HS-27A (cell line): ENCODE results near the gene RNF31.
A peak's percentile ranks its signal among the peaks of the same experiment; 100 is the strongest.

ENCODE experiments used
- DNase-seq: peaks from one replicate; pipeline ENCODE4 v3.0.0-alpha.2; 2012; ENCODE audit warnings: low read depth, missing footprints

The RNF31 gene

GRCh38 chr14:24159777-24160498 lies 12.6 kb downstream of the RNF31 start:
- DNase-seq: no peak

DNA sequence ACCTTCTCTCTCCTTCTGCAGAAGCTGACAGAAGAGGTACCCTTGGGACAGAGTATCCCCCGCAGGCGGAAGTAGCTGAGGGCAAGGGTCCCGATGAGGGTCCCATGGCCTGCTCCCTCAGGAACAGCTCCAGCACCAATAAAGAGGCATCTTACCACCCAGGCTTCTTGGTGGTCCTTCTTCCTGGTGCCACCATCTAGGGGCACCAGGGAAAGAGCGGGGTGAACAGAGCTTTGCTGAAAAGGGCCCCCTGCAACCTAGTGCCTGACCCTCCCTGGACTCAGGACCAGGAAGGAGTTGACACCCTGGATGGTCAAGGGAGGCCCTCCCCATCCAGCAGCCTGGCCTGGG lies 13.2 kb downstream of the RNF31 start:
- no peak for DNase-seq

DNA sequence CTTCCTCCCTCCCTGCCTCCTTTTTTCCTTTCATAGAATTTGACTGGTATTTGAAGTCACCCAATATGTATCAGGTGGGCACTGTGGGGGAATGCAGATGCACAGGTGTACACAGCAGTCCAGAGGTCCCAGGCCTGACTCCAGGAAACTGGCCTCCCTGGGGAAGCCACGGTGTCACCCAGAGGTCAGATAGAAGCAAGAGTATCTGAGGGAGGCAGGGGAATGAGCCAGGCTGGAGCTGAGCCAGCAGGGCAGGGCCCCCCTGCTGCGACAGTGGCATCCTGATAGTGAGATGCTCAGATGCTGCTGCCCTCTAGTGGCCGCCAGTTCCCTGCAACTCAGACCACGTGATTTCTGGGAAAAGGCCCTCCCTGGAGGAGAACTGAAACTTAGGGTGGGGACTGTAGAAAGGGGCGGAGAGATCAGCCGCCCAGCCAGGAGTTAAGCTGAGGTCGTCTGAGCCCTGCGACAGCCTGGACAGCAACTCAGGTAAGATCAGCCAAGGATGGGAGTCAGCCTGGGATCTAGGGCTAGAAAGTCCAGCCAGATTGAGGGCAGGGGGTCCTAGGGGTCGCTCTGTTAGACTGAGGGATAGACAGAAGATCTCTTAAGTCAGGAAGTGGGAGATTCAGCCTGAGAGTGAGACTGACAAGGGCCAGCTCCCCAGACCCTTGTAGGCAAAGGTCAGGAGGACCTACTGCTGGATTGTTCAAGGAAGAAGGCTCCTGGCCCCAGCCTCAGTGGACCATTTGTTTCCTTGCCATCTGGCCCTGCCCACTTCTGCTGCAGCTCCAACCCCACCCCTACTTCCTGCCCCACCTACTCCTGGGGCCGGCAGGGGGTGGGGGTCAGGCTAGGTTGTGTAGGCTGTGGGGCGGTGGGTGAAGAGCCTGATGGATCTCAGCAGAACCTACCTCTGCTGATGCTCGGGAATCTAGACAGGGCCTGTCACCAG lies 13.8 kb downstream of the RNF31 start, which contains the start of gene IRF9:
IRF9 (plus strand) TSS at position 416 of the 955 bp plus-strand sequence. CDS start 880 bp downstream, outside the sequence.
- DNase-seq: peak; percentile 93

- DNase-seq: no peak
These were observed 14.8 kb downstream of the RNF31 start for GRCh38 chr14:24162093-24162492.

DNA sequence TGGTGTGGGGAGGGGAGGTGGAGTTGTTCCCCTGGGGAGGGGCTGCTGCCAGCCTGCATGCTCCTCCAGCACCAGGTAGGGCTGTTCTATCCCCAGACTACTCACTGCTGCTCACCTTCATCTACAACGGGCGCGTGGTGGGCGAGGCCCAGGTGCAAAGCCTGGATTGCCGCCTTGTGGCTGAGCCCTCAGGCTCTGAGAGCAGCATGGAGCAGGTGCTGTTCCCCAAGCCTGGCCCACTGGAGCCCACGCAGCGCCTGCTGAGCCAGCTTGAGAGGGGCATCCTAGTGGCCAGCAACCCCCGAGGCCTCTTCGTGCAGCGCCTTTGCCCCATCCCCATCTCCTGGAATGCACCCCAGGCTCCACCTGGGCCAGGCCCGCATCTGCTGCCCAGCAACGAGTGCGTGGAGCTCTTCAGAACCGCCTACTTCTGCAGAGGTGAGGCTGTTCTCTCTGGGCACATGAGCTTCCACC lies 17.3 kb downstream of the RNF31 start:
- no peak for DNase-seq

DNA sequence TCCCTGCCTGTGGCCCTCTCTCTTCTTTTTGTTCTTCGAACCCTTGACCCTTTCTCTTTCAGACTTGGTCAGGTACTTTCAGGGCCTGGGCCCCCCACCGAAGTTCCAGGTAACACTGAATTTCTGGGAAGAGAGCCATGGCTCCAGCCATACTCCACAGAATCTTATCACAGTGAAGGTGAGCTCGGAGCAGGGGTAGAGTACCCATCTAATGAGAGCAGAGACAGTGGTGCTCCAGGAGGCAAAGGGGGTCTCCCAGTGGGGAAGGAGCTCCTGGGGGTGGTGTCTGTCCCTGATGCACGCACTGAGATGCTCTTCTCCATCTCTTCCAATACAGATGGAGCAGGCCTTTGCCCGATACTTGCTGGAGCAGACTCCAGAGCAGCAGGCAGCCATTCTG lies 18.5 kb downstream of the RNF31 start:
- DNase-seq: no peak

DNA sequence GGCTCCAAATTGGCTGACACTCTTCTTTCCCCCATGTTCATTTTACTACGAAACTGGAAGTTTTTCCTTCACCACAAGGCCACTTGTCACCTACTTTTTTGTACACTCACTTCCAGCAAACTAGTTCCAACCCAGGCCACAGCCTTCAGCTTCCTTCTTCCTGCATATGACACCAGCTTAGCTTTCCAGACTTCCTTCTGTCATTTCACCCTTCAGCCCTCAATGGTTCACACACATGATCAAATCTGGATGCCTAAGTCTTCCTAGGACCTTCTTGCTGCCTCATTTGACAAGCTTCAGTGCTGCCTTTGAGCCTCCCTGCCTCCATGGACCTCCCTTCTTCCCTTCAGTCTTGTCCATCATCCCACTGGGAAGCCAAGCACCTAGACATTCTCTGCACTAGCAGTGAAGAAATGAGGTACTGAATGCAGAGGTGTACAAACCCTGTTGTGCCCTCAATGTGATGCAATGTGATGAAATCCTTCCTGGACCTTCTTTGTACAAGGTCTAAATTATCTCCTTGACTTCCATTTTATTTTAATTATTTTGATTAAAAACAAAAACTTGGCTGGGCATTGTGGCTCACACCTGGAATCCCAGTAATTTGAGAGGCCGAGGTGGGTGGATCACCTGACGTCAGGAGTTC lies 20.3 kb downstream of the RNF31 start:
- DNase-seq: no peak

DNA sequence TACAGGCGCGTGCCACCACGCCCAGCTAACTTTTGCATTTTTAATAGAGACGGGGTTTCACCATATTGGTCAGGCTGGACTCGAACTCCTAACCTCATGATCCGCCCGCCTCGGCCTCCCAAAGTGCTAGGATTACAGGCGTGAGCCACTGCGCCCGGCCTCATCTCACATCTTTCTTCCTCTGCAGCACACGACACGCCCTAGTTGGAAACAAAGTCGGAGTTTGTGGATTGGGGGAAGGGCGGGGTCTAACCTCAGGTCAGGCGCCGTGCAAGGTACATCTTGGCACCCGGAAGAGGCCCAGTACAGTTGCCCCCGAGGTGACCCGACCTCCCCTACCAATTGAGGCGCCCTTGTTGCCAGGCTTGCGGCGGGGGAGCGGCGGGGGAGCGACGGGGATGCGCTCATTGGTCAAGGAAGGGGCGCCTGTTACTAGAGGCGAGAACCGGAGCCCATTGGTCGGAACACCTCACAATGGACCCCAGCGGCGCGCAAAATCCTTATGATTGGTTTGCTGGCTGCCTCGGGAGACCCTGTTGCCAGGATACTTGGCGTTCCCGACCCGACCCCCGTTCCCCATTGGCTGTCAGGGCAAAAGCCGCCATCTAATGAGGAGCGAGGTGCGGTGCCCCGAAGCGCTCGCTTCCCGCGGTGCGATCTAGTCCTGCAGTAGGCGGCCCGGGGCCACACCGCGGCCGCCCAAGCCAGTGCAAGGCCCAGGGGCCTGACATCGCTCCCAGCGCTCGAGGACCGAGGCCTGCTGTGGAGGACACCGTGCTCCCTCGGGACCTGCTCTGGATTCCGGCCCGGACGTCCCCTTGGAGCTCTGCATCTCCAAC lies 24.3 kb downstream of the RNF31 start, which contains the start of gene REC8:
REC8 (plus strand) TSS at position 659 of the 839 bp plus-strand sequence. CDS start 473 bp downstream, outside the sequence.
- no peak for DNase-seq

DNA sequence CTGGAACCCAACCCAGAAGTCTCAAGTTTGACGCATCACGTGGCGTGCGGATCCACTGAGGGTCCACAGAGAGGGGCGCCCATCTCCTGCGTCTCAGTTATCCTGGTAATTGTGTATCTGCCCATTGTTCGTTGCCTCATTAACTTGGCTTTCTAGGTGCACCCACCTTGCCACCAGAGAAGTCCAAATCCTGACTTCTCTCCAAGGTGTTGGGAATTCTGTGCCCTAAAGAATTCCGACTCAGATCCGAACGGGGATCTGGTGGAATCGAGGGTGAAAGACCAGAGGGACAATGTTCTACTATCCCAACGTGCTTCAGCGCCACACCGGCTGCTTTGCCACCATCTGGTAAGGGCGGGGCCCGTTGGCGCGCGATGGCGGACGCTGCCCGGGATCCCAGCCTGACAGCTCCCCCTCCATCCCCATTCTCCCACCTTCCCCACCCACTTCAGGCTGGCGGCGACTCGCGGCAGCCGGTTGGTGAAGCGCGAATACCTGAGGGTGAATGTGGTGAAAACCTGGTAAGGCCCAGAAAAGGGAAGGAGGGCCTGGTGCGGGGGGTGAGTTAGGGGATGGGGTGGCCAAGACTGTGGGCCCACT lies 25.1 kb downstream of the RNF31 start:
- DNase-seq: no peak

GRCh38 chr14:24172871-24173281 lies 25.6 kb downstream of the RNF31 start:
- no peak for DNase-seq

DNA sequence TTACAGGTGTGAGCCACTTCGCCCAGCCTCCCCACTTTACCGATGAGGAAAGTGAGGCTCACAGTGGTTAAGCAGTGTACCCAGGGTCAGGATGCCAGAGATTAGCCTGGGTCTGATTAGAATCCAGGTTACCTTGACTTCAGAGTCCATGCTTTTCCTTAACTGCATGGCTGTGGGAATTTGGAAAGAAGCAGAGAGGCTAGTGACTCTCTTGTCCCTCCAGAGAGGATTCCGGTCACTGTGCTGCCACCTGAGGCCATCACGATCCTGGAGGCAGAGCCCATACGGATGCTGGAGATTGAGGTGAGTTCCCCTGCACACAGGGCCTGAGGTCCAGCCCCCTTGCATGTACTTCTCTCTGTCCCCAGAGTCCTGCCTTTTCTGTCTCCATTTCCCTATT lies 29.3 kb downstream of the RNF31 start:
- no peak for DNase-seq

DNA sequence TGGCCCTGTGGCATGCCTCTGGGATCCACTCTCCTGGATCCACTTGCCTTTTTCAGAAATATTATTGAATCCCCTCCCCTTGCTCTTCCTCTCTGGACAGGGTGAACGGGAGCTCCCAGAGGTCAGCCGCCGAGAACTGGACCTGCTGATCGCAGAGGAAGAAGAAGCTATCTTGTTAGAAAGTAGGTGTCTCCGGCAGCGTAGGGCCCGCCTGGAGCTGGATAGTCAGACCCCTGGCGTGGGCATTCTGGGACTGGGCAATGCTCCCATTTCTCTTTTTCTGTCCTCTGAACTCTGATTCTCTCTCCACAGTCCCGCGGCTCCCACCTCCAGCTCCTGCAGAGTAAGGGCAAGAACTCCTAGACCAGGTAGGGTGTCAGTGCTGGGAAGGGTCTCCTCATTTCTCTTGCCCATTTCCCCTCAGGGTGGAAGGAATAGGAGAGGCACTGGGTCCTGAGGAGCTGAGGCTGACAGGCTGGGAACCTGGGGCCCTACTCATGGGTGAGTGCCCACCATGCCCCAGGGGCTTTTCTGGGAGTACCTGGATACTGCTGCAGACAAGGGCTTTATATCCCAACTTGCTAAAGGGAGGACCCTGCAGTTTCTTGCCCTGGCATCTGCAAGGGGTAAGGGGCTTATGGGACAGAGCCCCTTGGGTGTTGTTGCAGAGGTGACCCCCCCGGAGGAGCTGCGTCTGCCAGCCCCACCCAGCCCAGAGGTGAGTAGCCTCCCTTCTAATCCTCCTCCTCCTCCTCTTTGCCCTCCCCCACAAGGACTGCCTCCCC lies 29.9 kb downstream of the RNF31 start:
- no peak for DNase-seq

DNA sequence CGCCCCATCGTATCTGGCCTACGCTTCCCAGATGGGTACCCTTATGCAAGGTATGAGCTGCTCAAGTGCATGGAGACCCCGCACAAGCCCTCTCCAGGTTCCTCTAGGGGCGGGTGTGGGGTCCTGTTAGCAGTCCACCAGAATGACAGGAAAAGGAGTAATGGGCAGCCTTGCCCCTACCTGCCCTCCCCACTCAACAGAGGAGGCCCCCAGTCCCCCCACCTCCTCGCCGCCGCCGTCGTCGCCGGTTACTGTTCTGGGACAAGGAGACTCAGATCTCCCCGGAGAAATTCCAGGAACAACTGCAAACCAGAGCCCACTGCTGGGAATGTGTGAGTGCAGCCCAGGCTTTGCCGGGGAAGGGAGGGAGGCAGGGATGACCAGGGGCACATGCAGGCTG lies 30.6 kb downstream of the RNF31 start:
- no peak for DNase-seq

DNA sequence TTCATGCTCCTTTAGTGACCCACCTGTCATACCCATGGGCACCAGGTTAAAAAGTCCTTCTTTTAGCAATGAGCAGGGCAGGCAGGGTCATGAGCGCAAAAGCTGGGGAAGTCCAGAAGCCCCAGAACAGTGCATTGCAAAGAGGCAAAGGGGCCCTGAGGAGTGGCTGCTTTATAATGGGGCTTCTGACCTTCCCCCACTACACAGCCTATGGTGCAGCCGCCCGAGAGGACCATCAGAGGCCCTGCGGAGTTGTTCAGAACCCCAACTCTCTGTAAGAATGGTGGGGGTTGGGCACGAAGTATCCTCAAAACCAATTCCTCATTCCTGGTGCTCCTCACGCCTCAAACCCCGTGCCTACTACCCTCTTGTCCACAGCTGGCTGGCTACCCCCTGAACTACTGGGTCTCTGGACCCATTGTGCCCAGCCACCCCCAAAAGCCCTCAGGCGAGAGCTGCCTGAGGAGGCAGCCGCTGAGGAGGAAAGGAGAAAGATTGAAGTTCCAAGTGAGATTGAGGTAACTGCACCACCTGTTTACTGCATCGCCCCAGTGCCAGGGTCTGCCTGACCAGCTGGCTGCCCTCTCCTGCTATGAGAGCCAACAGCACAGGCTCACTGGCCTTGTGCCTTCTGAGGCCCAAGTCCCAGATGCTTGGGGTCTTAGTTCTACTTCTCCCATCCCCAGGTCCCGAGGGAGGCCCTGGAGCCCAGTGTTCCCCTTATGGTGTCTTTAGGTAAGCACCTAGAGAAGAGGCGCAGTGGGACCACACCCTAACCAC lies 31.3 kb downstream of the RNF31 start:
- no peak for DNase-seq

GRCh38 chr14:24179294-24179960 lies 32.1 kb downstream of the RNF31 start:
- no peak for DNase-seq

DNA sequence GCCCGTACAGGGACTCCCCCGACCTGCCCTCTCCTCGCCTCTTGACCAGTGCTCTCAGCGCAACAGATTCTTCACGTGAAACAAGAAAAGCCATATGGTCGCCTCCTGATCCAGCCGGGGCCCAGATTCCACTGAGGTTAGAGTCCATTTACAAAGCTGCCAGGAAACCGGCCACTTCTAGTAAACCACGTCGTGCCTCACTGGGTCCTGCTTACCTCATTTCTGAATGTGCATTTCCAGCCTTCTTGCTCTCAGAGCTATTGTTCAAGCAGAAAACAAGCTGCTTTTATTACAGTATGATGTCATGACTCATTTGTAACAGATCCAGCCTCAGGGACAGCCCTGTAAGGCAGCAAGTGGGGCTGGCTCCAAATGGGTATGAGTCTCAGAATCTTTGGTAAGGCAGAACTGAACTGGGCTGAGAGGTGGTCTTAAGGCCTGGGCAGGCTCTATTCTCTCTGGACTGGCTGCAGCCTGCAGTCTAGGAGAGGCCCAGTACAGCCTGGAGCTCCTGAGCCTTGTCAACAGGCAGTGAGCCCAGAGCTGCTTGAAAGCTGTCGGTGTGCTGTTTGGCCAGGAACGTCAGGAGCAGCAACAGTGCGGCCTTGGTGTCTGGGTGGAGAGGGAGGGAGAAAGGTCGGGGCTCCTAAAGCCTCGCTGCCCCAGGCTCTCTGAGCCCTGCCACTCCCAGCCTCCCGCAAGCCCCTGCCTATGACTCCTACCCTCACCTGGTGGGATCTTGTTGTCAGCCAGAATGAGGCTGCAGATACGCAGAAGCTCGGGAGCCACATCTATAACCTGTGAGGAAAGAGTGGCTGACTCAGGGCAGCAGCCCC lies 32.9 kb downstream of the RNF31 start:
- no peak for DNase-seq

GRCh38 chr14:24181371-24182077 lies 34.2 kb downstream of the RNF31 start:
- DNase-seq: no peak
